Cardiac fibroblast (primary cell): ENCODE measurements around the gene COL13A1.

Experiments
- DNase-seq, 2 donors: peaks; one replicate each; pipeline versions ENCODE4 v3.0.0 to v3.0.0-alpha.2; 2010; ENCODE audit warnings: low read depth in 2 of 2
- H3K4me3 ChIP-seq, 2 donors: replicated peaks in 1 of 2; 1 replicate in 1 of 2; 2 replicates in 1 of 2; pipeline ENCODE4 v1.5.1; 2011; ENCODE audit warnings: low read depth in 2 of 2, low read length in 2 of 2, mild to moderate bottlenecking in 2 of 2, moderate library complexity in 1 of 2
- CTCF ChIP-seq: IDR thresholded peaks from one replicate; pipeline ENCODE4 v1.5.1; 2011; ENCODE audit warnings: low read depth, mild to moderate bottlenecking, low read length, inconsistent platforms

Gene COL13A1

GRCh38 chr10:69815104-69815503 lies 13.4 kb downstream of the COL13A1 start:
- TF ChIP-seq CTCF, result no peak
- no peak for DNase-seq
- H3K4me3 ChIP-seq, result no peak overlapping the region

- TF ChIP-seq CTCF, result no peak
- no peak overlapping the region for H3K4me3 ChIP-seq
- DNase-seq, result no peak
These were observed 14.8 kb downstream of the COL13A1 start for GRCh38 chr10:69816521-69816920.

GRCh38 chr10:69817078-69817581 lies 15.4 kb downstream of the COL13A1 start:
- TF ChIP-seq CTCF, result no peak
- H3K4me3 ChIP-seq, result no peak overlapping the region
- DNase-seq, result no peak

GRCh38 chr10:69818676-69819239 lies 17.1 kb downstream of the COL13A1 start:
- no peak overlapping the region for H3K4me3 ChIP-seq
- TF ChIP-seq CTCF, result no peak
- no peak for DNase-seq

- DNase-seq, result peak; percentile 31 to 41
- no peak for TF ChIP-seq CTCF
These were observed 18.2 kb downstream of the COL13A1 start for GRCh38 chr10:69819716-69820506.

GRCh38 chr10:69820817-69821216 lies 19.1 kb downstream of the COL13A1 start:
- DNase-seq, result no peak
- no peak overlapping the region for H3K4me3 ChIP-seq
- TF ChIP-seq CTCF, result no peak

More at GRCh38 chr10:69819716-69820506, 18.2 kb downstream of the COL13A1 start:
- no peak overlapping the region for H3K4me3 ChIP-seq
